A673 (cell line): ENCODE results near the gene CST4. TPM values are rescaled to one million over a fixed set of nuclear protein-coding genes. Genes with fewer than 3 reads are reported as not detected.

Experiments
- BruUV-seq: library from RNA; stranded (reverse); fragments of 400-500 nt; replicated peaks from 2 replicates; lab custom pipeline; 2021; lab: Mats Ljungman, UMichigan
- CTCF ChIA-PET: fragments of 300-600 bp; sonication (Branson Sonifier 250); formaldehyde crosslinking; loops from one replicate; lab custom pipeline; 2022; ENCODE audit warnings: antibody characterized with exemption; lab: Charles Lee
- POLR2A ChIA-PET: fragments of 300-600 bp; sonication (Branson Sonifier 250); formaldehyde crosslinking; loops from one replicate; lab custom pipeline; 2022; ENCODE audit warnings: antibody characterized with exemption; ENCODE audit not compliant: low non-redundant PET; lab: Charles Lee
- DNase-seq: peaks from one replicate; pipeline ENCODE4 v3.0.0-alpha.2; 2015; ENCODE audit warnings: low spot score
- H3K27ac ChIP-seq: fragments of 200-600 bp; sonication (generic); 2 replicates; pipeline ENCODE4 v1.5.1; 2016; ENCODE audit warnings: mixed run types, low read depth, mild to moderate bottlenecking, mixed read lengths, antibody characterized with exemption, low read length; ENCODE audit not compliant: poor library complexity, severe bottlenecking
- H3K27me3 ChIP-seq: fragments of 200-600 bp; sonication (generic); replicated peaks from 2 replicates; pipeline ENCODE4 v1.6.1; 2017; ENCODE audit warnings: mixed run types, low read depth, mild to moderate bottlenecking, mixed read lengths, antibody characterized with exemption, low read length; ENCODE audit not compliant: insufficient read depth, poor library complexity
- H3K36me3 ChIP-seq: fragments of 200-600 bp; sonication (generic); 2 replicates; pipeline ENCODE4 v1.6.1; 2016; ENCODE audit warnings: mixed run types, mild to moderate bottlenecking, mixed read lengths, antibody characterized with exemption, low read length; ENCODE audit not compliant: insufficient read depth, poor library complexity, severe bottlenecking
- H3K4me1 ChIP-seq: fragments of 200-600 bp; sonication (generic); 2 replicates; pipeline ENCODE4 v1.6.1; 2017; ENCODE audit warnings: mixed run types, mild to moderate bottlenecking, mixed read lengths, antibody characterized with exemption, low read length; ENCODE audit not compliant: insufficient read depth, poor library complexity, severe bottlenecking
- H3K4me3 ChIP-seq: fragments of 200-600 bp; sonication (generic); 2 replicates; pipeline ENCODE4 v1.5.1; 2016; ENCODE audit warnings: low read depth, mixed run types, mild to moderate bottlenecking, mixed read lengths, low read length; ENCODE audit not compliant: poor library complexity, severe bottlenecking
- H3K9me3 ChIP-seq: fragments of 200-600 bp; sonication (generic); 2 replicates; pipeline ENCODE4 v1.6.1; 2016; ENCODE audit warnings: mixed run types, low read depth, mild to moderate bottlenecking, mixed read lengths, antibody characterized with exemption, low read length; ENCODE audit not compliant: poor library complexity, severe bottlenecking
- EZH2 ChIP-seq: fragments of 200-600 bp; sonication (generic); IDR thresholded peaks from 2 replicates; pipeline ENCODE4 v1.6.1; 2017; ENCODE audit warnings: borderline replicate concordance, low read depth, mild to moderate bottlenecking, mixed read lengths, antibody characterized with exemption, low read length; ENCODE audit not compliant: poor library complexity, severe bottlenecking
- intact Hi-C: fragments of 100-400 bp; cut with micrococcal nuclease; formaldehyde crosslinking; loops from one replicate; pipeline ENCODE4 v1.10.0; 2022; ENCODE audit not compliant: unreplicated experiment
- total RNA-seq: library from RNA; stranded (reverse); gene quantifications from 2 replicates; pipeline ENCODE4 v1.2.3, GENCODE V29; 2021
- TF ChIP-seq, protein P1 (sequence below): fragments of 300-800, 200-600 bp; sonication (generic); conservative IDR thresholded peaks from 2 replicates; pipeline ENCODE4 v1.5.1; 2017; ENCODE audit warnings: low read depth, mild to moderate bottlenecking, antibody characterized with exemption, low read length, moderate library complexity, mixed read lengths

Gene CST4
- total RNA-seq, 1 experiment from 2014 or later, result not detected

DNA sequence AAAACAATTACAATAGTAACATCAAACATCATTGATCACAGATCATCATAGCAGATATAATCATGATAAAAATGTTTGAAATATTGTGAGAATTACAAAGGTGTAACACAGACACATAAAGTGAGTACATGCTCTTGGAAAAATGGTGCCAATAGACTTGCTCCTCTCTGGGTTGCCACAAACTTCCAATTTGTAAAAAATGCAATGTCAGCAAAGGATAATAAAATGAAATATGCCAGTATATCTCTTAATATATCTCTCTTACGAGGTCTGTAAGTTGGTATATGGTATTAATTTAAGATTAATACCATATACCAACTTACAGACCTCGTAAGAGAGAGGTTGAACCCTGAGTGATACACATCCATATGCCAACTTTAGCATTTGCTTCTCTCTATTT lies 37.7 kb downstream of the CST4 start:
- H3K27me3 ChIP-seq, result no peaks in the 10 kb centered on the region
- H3K27ac ChIP-seq, result no peak overlapping the region
- H3K4me1 ChIP-seq, result no peaks in the 10 kb centered on the region
- no TSS peak for BruUV-seq
- no peaks in the 10 kb centered on the region for H3K9me3 ChIP-seq
- intact Hi-C loops, result no loop called here
- H3K36me3 ChIP-seq, result no peaks in the 10 kb centered on the region
- ChIA-PET POLR2A (no interaction called here), CTCF (no interaction called here)
- DNase-seq, result no peak
- H3K4me3 ChIP-seq, result no peak overlapping the region
- TF ChIP-seq, protein P1, sequence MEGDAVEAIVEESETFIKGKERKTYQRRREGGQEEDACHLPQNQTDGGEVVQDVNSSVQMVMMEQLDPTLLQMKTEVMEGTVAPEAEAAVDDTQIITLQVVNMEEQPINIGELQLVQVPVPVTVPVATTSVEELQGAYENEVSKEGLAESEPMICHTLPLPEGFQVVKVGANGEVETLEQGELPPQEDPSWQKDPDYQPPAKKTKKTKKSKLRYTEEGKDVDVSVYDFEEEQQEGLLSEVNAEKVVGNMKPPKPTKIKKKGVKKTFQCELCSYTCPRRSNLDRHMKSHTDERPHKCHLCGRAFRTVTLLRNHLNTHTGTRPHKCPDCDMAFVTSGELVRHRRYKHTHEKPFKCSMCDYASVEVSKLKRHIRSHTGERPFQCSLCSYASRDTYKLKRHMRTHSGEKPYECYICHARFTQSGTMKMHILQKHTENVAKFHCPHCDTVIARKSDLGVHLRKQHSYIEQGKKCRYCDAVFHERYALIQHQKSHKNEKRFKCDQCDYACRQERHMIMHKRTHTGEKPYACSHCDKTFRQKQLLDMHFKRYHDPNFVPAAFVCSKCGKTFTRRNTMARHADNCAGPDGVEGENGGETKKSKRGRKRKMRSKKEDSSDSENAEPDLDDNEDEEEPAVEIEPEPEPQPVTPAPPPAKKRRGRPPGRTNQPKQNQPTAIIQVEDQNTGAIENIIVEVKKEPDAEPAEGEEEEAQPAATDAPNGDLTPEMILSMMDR, result no peak
- no peak for TF ChIP-seq EZH2

DNA sequence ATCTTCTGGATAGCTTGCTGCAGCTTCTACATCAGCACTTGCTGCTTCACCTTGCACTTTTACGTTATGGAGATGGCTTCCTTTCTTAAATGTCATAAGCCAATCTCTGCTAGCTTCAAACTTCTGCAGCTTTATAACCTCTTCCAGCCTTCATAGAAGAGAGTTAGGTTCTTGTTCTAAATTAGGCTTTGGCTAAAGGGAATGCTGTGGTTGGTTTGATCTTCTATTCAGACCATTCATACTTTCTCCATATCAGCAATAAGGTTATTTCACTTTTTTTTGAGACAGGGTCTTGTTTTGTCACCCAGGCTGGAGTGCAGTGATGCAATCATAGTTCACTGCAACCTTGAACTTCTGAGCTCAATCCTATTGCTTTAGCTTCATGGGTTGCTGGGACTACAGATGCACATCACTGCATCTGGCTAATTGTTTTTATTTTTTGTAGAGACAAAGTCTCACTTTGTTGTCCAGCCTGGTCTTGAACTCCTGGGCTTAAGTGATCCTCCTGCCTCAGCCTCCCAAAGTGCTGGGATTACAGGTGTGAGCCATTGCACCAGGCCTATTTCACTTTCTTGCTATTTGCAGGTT lies 38.9 kb downstream of the CST4 start:
- no peaks in the 10 kb centered on the region for H3K27me3 ChIP-seq
- H3K4me1 ChIP-seq, result no peaks in the 10 kb centered on the region
- DNase-seq, result no peak
- H3K4me3 ChIP-seq, result no peak overlapping the region
- ChIA-PET CTCF (no interaction called here), POLR2A (no interaction called here)
- H3K9me3 ChIP-seq, result no peaks in the 10 kb centered on the region
- no TSS peak for BruUV-seq
- no peaks in the 10 kb centered on the region for H3K36me3 ChIP-seq
- H3K27ac ChIP-seq, result no peak overlapping the region
- intact Hi-C loops, result no loop called here
- TF ChIP-seq EZH2, result no peak
- TF ChIP-seq, protein P1, result no peak

DNA sequence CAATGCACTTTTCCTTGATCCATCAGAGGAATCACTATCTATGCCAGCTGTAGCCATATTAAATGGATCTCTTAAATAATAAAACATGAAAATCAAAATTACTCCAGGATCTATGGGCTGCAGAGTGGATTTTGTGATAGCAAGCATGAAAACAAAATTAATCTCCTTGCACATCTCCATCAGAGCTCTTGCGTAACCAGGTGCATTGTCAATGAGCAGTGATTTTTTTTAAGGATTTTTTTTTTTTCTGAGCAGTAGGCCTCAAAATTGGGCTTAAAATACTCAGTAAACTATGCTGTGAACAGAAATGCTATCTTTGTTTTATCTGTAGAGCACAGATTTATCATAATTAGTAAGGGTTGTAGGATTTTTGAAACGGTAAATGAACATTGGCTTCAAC lies 39.6 kb downstream of the CST4 start:
- CTCF ChIA-PET, result interaction anchor here (0.7 kb wide), 1 partner anchor 244 kb away, joined by 6 read pairs; no protein-coding TSS in a partner anchor
- Histone ChIP-seq H3K36me3 (no peaks in the 10 kb centered on the region), H3K4me1 (no peaks in the 10 kb centered on the region), H3K27me3 (no peaks in the 10 kb centered on the region), H3K4me3 (no peak overlapping the region), H3K27ac (no peak overlapping the region), H3K9me3 (no peaks in the 10 kb centered on the region)
- POLR2A ChIA-PET, result no interaction called here
- DNase-seq, result no peak
- intact Hi-C loops, result no loop called here
- TF ChIP-seq EZH2, result no peak
- TF ChIP-seq, protein P1, result no peak
- no TSS peak for BruUV-seq
